ENCODE results near the gene STK24. TPM values are rescaled to one million over a fixed set of nuclear protein-coding genes. Genes with fewer than 3 reads are reported as not detected.
A peak's percentile ranks its signal among the peaks of the same experiment; 100 is the strongest.

STK24 gene
- total and polyA plus RNA-seq, 2 of the 4 experiments (the other 2 are of a cell fraction): 29.2 to 43.4 TPM

DNA sequence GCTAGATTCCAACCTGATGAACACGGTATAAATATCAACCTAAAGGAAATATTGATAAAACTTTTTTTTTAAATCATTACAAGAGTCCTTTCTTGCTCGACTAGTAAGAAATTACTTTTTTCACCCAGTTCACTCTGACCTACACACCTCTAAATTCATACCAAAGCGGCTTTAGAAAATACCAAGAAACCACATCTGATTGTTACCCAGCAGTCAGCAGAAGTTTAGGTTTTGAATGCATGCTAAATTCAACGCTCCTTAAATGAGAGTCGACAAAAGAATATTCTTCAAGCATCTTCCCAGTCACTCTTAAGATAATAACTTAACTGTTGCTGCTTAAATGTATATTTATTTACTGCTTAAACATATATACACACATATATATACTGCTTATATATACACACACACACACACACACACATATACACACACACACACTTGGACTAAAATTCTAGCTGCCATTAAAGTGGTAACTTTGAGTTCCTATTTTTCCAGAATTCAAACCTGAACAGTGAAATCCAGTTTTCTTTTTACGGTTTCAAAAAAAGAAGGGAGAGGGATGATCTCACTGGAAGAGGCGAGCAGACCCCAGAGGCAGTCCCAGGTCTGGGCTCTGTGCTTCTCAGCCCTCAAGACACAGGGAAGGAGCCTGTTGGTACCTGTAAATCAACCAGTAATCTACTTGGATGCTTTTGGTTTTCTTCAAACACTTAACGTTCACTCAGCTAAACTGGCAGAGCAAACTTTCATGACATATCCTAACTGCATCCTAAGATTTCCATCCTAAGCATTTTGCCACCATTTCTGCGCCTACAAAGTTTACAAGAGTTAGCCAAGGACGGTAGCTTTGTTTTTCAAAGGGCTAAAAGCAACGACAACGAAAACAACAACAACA lies 1.7 kb downstream of the STK24 start:
- Histone ChIP-seq H2BK120ac (ENCODE audit: low read depth, low read length) (peak overlapping the region; percentile 66), H3K18ac (ENCODE audit: low read depth, low read length) (peak overlapping the region; percentile 74), H3K9me3 (ENCODE audit: control insufficient read depth, insufficient read depth, low read length) (no peaks in the 10 kb centered on the region), H3K79me1 (ENCODE audit: low read depth in 1 of 2, low read length in 2 of 2) (peaks cover 12 to 56% of the 10 kb centered on the region in 2 experiments), H3K4me3 (ENCODE audit: insufficient read depth, low read depth, low read length) (peak overlapping the region; percentile 74), H3K27me3 (ENCODE audit: control insufficient read depth, insufficient read depth, low read length) (no peaks in the 10 kb centered on the region), H2BK20ac (ENCODE audit: low read depth, low read length) (peak overlapping the region; percentile 39; the same call in 1 of the 2 replicates), H3K27ac (ENCODE audit: insufficient read depth, low read length) (peak overlapping the region; percentile 73), H2AK9ac (replicated peaks; ENCODE audit: low read depth, low read length, poor library complexity) (peak overlapping the region; percentile 6), H4K91ac (ENCODE audit: insufficient read depth, low read depth, low read length) (no peak overlapping the region), H2BK15ac (ENCODE audit: low read depth, low read length) (no peak overlapping the region), H3K56ac (ENCODE audit: extremely low read depth, insufficient read depth, low read length) (peak overlapping the region; percentile 74), H3K4me1 (ENCODE audit: control insufficient read depth, insufficient read depth, low read length) (peaks cover 12% of the 10 kb centered on the region), H3K4me2 (ENCODE audit: low read depth, low read length) (peak overlapping the region; percentile 93), H3K9ac (ENCODE audit: low read depth, low read length) (peak overlapping the region; percentile 95), H2AK5ac (ENCODE audit: low read depth, low read length) (peak overlapping the region; percentile 36), H3K4ac (ENCODE audit: low read depth, low read length) (peak overlapping the region; percentile 83), H3K23ac (ENCODE audit: low read depth, low read length) (peak overlapping the region; percentile 95), H2BK5ac (ENCODE audit: low read depth, low read length, poor library complexity, severe bottlenecking) (peak overlapping the region; percentile 87), H3K36me3 (ENCODE audit: control insufficient read depth, insufficient read depth, low read length) (no peaks in the 10 kb centered on the region), H4K20me1 (ENCODE audit: insufficient read depth, low read length) (peaks cover 58% of the 10 kb centered on the region), H2AFZ (replicated peaks; ENCODE audit: low read length, poor library complexity) (no peak overlapping the region), H4K8ac (ENCODE audit: low read depth in 2 of 2, low read length in 2 of 2) (peak overlapping the region in 1 of 2 experiments; percentile 79; a peak in 2 of 4 replicates), H4K5ac (ENCODE audit: low read depth, low read length) (peak overlapping the region; percentile 56), H3K14ac (replicated peaks; ENCODE audit: low read depth, low read length) (peak overlapping the region; percentile 96), H3K9me1 (ENCODE audit: insufficient read depth, low read length) (peaks cover 13% of the 10 kb centered on the region)
- WGBS, 2 experiments (ENCODE audit: extremely low coverage in 2 of 2, insufficient read length in 1 of 2): 0% methylated on average over 2 of the region's 12 CpGs; no CpG with 5 or more reads in 1 of the 2 experiments
- POLR2A ChIA-PET (ENCODE audit: unreplicated experiment): no interaction called here
- ATAC-seq (ENCODE audit: low read depth): no peak
- TSS peak; percentile 40 for BruUV-seq (replicated peaks)
- TF ChIP-seq RAD21 (IDR thresholded peaks at IDR 0.05; ENCODE audit: low read length) (peak; percentile 23; the same call in 1 of the 2 replicates), CEBPB (IDR thresholded peaks at IDR 0.05; ENCODE audit: low read depth, low read length) (no peak)
- no peak for DNase-seq
- in situ Hi-C loops (cut with MboI; ENCODE audit: low sequenced_read_pairs) (loop anchor here (5.0 kb wide), 1 partner anchor 77 kb away; no protein-coding TSS in a partner anchor), intact Hi-C loops (cut with micrococcal nuclease) (loop anchor here (5.0 kb wide), 4 partner anchors 68 to 267 kb away; no protein-coding TSS in a partner anchor), dilution Hi-C loops (cut with HindIII; ENCODE audit: low sequenced_read_pairs, unreplicated experiment) (no loop called here)
- CTCF ChIA-PET: no interaction called here
